GM06990 (cell line): ENCODE data around the gene CYFIP2.

Source experiments
- DNase-seq: peaks from one replicate; pipeline ENCODE4 v3.0.0-alpha.2; 2011; ENCODE audit not compliant: insufficient read length; ENCODE audit errors: extremely low read depth
- H3K27me3 ChIP-seq: replicated peaks from 2 replicates; pipeline ENCODE4 v1.6.0; 2011; ENCODE audit warnings: low read length; ENCODE audit not compliant: control insufficient read depth, insufficient read depth
- H3K36me3 ChIP-seq: 2 replicates; pipeline ENCODE4 v1.5.1; 2011; ENCODE audit warnings: low read length; ENCODE audit not compliant: control insufficient read depth, insufficient read depth
- H3K4me3 ChIP-seq: replicated peaks from 2 replicates; pipeline ENCODE4 v1.5.1; 2011; ENCODE audit warnings: low read depth, mild to moderate bottlenecking, control low read depth, low read length
- CTCF ChIP-seq: IDR thresholded peaks from 2 replicates; pipeline ENCODE4 v1.5.1; 2011; ENCODE audit warnings: low read length, control low read depth, mild to moderate bottlenecking, inconsistent platforms; ENCODE audit not compliant: insufficient read depth, poor library complexity, severe bottlenecking

The CYFIP2 gene

GRCh38 chr5:157382996-157383800 is 117.3 kb downstream of the CYFIP2 start:
- Histone ChIP-seq H3K27me3 (no peaks in the 10 kb centered on the region), H3K36me3 (peaks cover 7% of the 10 kb centered on the region), H3K4me3 (no peak overlapping the region)
- no peak for TF ChIP-seq CTCF
- DNase-seq = no peak

GRCh38 chr5:157384971-157385709 is 119.2 kb downstream of the CYFIP2 start:
- TF ChIP-seq CTCF = no peak
- no peak overlapping the region for H3K4me3 ChIP-seq
- no peaks in the 10 kb centered on the region for H3K27me3 ChIP-seq
- DNase-seq = no peak
- peaks cover 16% of the 10 kb centered on the region for H3K36me3 ChIP-seq

GRCh38 chr5:157387041-157387563 is 121.2 kb downstream of the CYFIP2 start:
- Histone ChIP-seq H3K4me3 (no peak overlapping the region), H3K36me3 (peaks cover 20% of the 10 kb centered on the region), H3K27me3 (no peaks in the 10 kb centered on the region)
- no peak for DNase-seq
- TF ChIP-seq CTCF = no peak

GRCh38 chr5:157387683-157388093 is 121.8 kb downstream of the CYFIP2 start:
- H3K4me3 ChIP-seq = no peak overlapping the region
- peaks cover 22% of the 10 kb centered on the region for H3K36me3 ChIP-seq
- no peak for DNase-seq
- no peaks in the 10 kb centered on the region for H3K27me3 ChIP-seq
- TF ChIP-seq CTCF = no peak

- Histone ChIP-seq H3K27me3 (no peaks in the 10 kb centered on the region), H3K36me3 (peaks cover 22% of the 10 kb centered on the region), H3K4me3 (no peak overlapping the region)
- no peak for TF ChIP-seq CTCF
- no peak for DNase-seq
Observed at GRCh38 chr5:157388111-157388710, 122.3 kb downstream of the CYFIP2 start.
